MM.1S (cell line): ENCODE measurements around the gene SLC25A28.

Experiments used
- EZH2 ChIP-seq: fragments of 300-600 bp; sonication (generic); optimal IDR thresholded peaks from 2 replicates; pipeline ENCODE3; 2017; ENCODE audit warnings: low read depth, mild to moderate bottlenecking, antibody characterized with exemption, low read length, mixed read lengths
- EZH2phosphoT487 ChIP-seq: fragments of 300-600 bp; sonication (generic); IDR thresholded peaks from 2 replicates; pipeline ENCODE4 v1.6.1; 2018; ENCODE audit warnings: antibody characterized with exemption, low read length
- TF ChIP-seq, protein P1 (sequence below): fragments of 300-600 bp; sonication (generic); IDR thresholded peaks from 2 replicates; pipeline ENCODE4 v1.5.1; 2016; ENCODE audit warnings: antibody characterized with exemption, low read length, mixed read lengths

DNA sequence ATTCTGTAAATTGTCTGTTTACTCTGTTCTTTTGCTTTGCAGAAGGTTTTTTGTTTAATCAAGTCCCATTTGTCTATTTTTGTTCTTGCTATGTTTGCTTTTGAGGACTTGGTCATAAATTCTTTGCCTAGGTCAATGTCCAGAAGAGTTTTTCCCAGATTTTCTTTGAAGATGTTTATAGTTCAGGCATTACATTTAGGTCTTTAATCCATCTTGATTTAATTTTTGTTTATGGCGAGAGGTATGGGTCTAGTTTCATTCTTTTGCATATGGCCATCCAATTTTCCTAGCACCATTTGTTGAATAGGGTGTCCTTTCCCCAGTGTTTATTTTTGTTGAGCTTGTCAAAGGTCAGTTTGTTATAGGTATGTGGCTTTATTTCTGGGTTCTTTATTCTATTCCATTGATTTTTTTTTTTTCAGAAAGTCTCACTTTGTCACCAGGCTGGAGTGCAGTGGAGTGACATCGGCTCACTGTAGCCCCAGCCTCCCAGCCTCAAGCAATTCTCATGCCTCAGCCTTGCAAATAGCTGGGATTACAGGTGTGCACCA is 27.4 kb upstream of the SLC25A28 start:
- TF ChIP-seq, protein P1, sequence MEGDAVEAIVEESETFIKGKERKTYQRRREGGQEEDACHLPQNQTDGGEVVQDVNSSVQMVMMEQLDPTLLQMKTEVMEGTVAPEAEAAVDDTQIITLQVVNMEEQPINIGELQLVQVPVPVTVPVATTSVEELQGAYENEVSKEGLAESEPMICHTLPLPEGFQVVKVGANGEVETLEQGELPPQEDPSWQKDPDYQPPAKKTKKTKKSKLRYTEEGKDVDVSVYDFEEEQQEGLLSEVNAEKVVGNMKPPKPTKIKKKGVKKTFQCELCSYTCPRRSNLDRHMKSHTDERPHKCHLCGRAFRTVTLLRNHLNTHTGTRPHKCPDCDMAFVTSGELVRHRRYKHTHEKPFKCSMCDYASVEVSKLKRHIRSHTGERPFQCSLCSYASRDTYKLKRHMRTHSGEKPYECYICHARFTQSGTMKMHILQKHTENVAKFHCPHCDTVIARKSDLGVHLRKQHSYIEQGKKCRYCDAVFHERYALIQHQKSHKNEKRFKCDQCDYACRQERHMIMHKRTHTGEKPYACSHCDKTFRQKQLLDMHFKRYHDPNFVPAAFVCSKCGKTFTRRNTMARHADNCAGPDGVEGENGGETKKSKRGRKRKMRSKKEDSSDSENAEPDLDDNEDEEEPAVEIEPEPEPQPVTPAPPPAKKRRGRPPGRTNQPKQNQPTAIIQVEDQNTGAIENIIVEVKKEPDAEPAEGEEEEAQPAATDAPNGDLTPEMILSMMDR: no peak
- TF ChIP-seq EZH2 (no peak), EZH2phosphoT487 (no peak)
